Measurements from ENCODE around the gene CCNYL1.
"Not testable (repeated sequence)": the region's sequence is repeated elsewhere in the genome, so short reads cannot be mapped to it uniquely, and the experiment has no call there.

The CCNYL1 gene

GRCh38 chr2:207683438-207683837, 28.0 kb upstream of the CCNYL1 start:
- H3K36me3 ChIP-seq (ENCODE audit: control insufficient read depth, insufficient read depth, low read length), result no peaks in the 10 kb centered on the region
- DNase-seq, result no peak
- H3K4me1 ChIP-seq (ENCODE audit: control insufficient read depth, insufficient read depth, low read length, poor library complexity, severe bottlenecking), result no peaks in the 10 kb centered on the region
- H3K27me3 ChIP-seq (replicated peaks; ENCODE audit: control insufficient read depth, insufficient read depth, low read length, poor library complexity, severe bottlenecking), result no peaks in the 10 kb centered on the region
- no peak overlapping the region for H3K27ac ChIP-seq (ENCODE audit: insufficient read depth, low read length, poor library complexity, severe bottlenecking)
- no peaks in the 10 kb centered on the region for H3K9me3 ChIP-seq (ENCODE audit: control insufficient read depth, low read length)
- H3K4me3 ChIP-seq (ENCODE audit: insufficient read depth, low read depth, low read length, poor library complexity, severe bottlenecking), result no peak overlapping the region

GRCh38 chr2:207683879-207684627, 27.4 kb upstream of the CCNYL1 start:
- Histone ChIP-seq H3K4me3 (ENCODE audit: insufficient read depth, low read depth, low read length, poor library complexity, severe bottlenecking) (no peak overlapping the region), H3K27me3 (replicated peaks; ENCODE audit: control insufficient read depth, insufficient read depth, low read length, poor library complexity, severe bottlenecking) (no peaks in the 10 kb centered on the region), H3K4me1 (ENCODE audit: control insufficient read depth, insufficient read depth, low read length, poor library complexity, severe bottlenecking) (no peaks in the 10 kb centered on the region), H3K27ac (ENCODE audit: insufficient read depth, low read length, poor library complexity, severe bottlenecking) (no peak overlapping the region), H3K36me3 (ENCODE audit: control insufficient read depth, insufficient read depth, low read length) (no peaks in the 10 kb centered on the region), H3K9me3 (ENCODE audit: control insufficient read depth, low read length) (no peaks in the 10 kb centered on the region)
- DNase-seq, result no peak

GRCh38 chr2:207686812-207687211, 24.6 kb upstream of the CCNYL1 start:
- Histone ChIP-seq H3K4me1 (ENCODE audit: control insufficient read depth, insufficient read depth, low read length, poor library complexity, severe bottlenecking) (no peaks in the 10 kb centered on the region), H3K36me3 (ENCODE audit: control insufficient read depth, insufficient read depth, low read length) (no peaks in the 10 kb centered on the region), H3K27me3 (replicated peaks; ENCODE audit: control insufficient read depth, insufficient read depth, low read length, poor library complexity, severe bottlenecking) (no peaks in the 10 kb centered on the region), H3K4me3 (ENCODE audit: insufficient read depth, low read depth, low read length, poor library complexity, severe bottlenecking) (no peak overlapping the region), H3K27ac (ENCODE audit: insufficient read depth, low read length, poor library complexity, severe bottlenecking) (no peak overlapping the region), H3K9me3 (ENCODE audit: control insufficient read depth, low read length) (no peaks in the 10 kb centered on the region)
- DNase-seq, result no peak

GRCh38 chr2:207688597-207688996, 22.8 kb upstream of the CCNYL1 start:
- Histone ChIP-seq H3K4me1 (ENCODE audit: control insufficient read depth, insufficient read depth, low read length, poor library complexity, severe bottlenecking) (no peaks in the 10 kb centered on the region), H3K9me3 (ENCODE audit: control insufficient read depth, low read length) (no peaks in the 10 kb centered on the region), H3K27me3 (replicated peaks; ENCODE audit: control insufficient read depth, insufficient read depth, low read length, poor library complexity, severe bottlenecking) (no peaks in the 10 kb centered on the region), H3K36me3 (ENCODE audit: control insufficient read depth, insufficient read depth, low read length) (no peaks in the 10 kb centered on the region), H3K27ac (ENCODE audit: insufficient read depth, low read length, poor library complexity, severe bottlenecking) (no peak overlapping the region), H3K4me3 (ENCODE audit: insufficient read depth, low read depth, low read length, poor library complexity, severe bottlenecking) (no peak overlapping the region)
- no peak for DNase-seq

GRCh38 chr2:207690845-207691461, 20.5 kb upstream of the CCNYL1 start:
- H3K36me3 ChIP-seq (ENCODE audit: control insufficient read depth, insufficient read depth, low read length); H3K9me3 ChIP-seq (ENCODE audit: control insufficient read depth, low read length); H3K27me3 ChIP-seq (replicated peaks; ENCODE audit: control insufficient read depth, insufficient read depth, low read length, poor library complexity, severe bottlenecking); H3K4me3 ChIP-seq (ENCODE audit: insufficient read depth, low read depth, low read length, poor library complexity, severe bottlenecking); H3K27ac ChIP-seq (ENCODE audit: insufficient read depth, low read length, poor library complexity, severe bottlenecking); H3K4me1 ChIP-seq (ENCODE audit: control insufficient read depth, insufficient read depth, low read length, poor library complexity, severe bottlenecking); DNase-seq: not testable (repeated sequence)

GRCh38 chr2:207692206-207693065, 19.0 kb upstream of the CCNYL1 start:
- Histone ChIP-seq H3K4me3 (ENCODE audit: insufficient read depth, low read depth, low read length, poor library complexity, severe bottlenecking) (no peak overlapping the region), H3K9me3 (ENCODE audit: control insufficient read depth, low read length) (no peaks in the 10 kb centered on the region), H3K36me3 (ENCODE audit: control insufficient read depth, insufficient read depth, low read length) (no peaks in the 10 kb centered on the region), H3K27ac (ENCODE audit: insufficient read depth, low read length, poor library complexity, severe bottlenecking) (no peak overlapping the region), H3K27me3 (replicated peaks; ENCODE audit: control insufficient read depth, insufficient read depth, low read length, poor library complexity, severe bottlenecking) (no peaks in the 10 kb centered on the region), H3K4me1 (ENCODE audit: control insufficient read depth, insufficient read depth, low read length, poor library complexity, severe bottlenecking) (no peaks in the 10 kb centered on the region)
- DNase-seq, result peak in 1 of 3 donors; percentile 16

- Histone ChIP-seq H3K4me1 (ENCODE audit: control insufficient read depth, insufficient read depth, low read length, poor library complexity, severe bottlenecking) (no peaks in the 10 kb centered on the region), H3K4me3 (ENCODE audit: insufficient read depth, low read depth, low read length, poor library complexity, severe bottlenecking) (no peak overlapping the region), H3K27me3 (replicated peaks; ENCODE audit: control insufficient read depth, insufficient read depth, low read length, poor library complexity, severe bottlenecking) (no peaks in the 10 kb centered on the region), H3K27ac (ENCODE audit: insufficient read depth, low read length, poor library complexity, severe bottlenecking) (no peak overlapping the region), H3K9me3 (ENCODE audit: control insufficient read depth, low read length) (no peaks in the 10 kb centered on the region), H3K36me3 (ENCODE audit: control insufficient read depth, insufficient read depth, low read length) (no peaks in the 10 kb centered on the region)
- DNase-seq, result no peak
Measured at GRCh38 chr2:207693641-207694249, 17.7 kb upstream of the CCNYL1 start.

GRCh38 chr2:207694811-207695281, 16.6 kb upstream of the CCNYL1 start:
- Histone ChIP-seq H3K27ac (ENCODE audit: insufficient read depth, low read length, poor library complexity, severe bottlenecking) (no peak overlapping the region), H3K27me3 (replicated peaks; ENCODE audit: control insufficient read depth, insufficient read depth, low read length, poor library complexity, severe bottlenecking) (no peaks in the 10 kb centered on the region), H3K4me3 (ENCODE audit: insufficient read depth, low read depth, low read length, poor library complexity, severe bottlenecking) (no peak overlapping the region), H3K9me3 (ENCODE audit: control insufficient read depth, low read length) (no peaks in the 10 kb centered on the region), H3K4me1 (ENCODE audit: control insufficient read depth, insufficient read depth, low read length, poor library complexity, severe bottlenecking) (no peaks in the 10 kb centered on the region), H3K36me3 (ENCODE audit: control insufficient read depth, insufficient read depth, low read length) (no peaks in the 10 kb centered on the region)
- no peak for DNase-seq

- DNase-seq, result no peak
- Histone ChIP-seq H3K27ac (ENCODE audit: insufficient read depth, low read length, poor library complexity, severe bottlenecking) (no peak overlapping the region), H3K9me3 (ENCODE audit: control insufficient read depth, low read length) (no peaks in the 10 kb centered on the region), H3K36me3 (ENCODE audit: control insufficient read depth, insufficient read depth, low read length) (no peaks in the 10 kb centered on the region), H3K4me3 (ENCODE audit: insufficient read depth, low read depth, low read length, poor library complexity, severe bottlenecking) (no peak overlapping the region), H3K4me1 (ENCODE audit: control insufficient read depth, insufficient read depth, low read length, poor library complexity, severe bottlenecking) (no peaks in the 10 kb centered on the region), H3K27me3 (replicated peaks; ENCODE audit: control insufficient read depth, insufficient read depth, low read length, poor library complexity, severe bottlenecking) (no peaks in the 10 kb centered on the region)
Measured at GRCh38 chr2:207695293-207695692, 16.1 kb upstream of the CCNYL1 start.

Data from effector memory CD4-positive, alpha-beta T cell (primary cell).